Measurements from ENCODE around the gene METRN. TPM values are rescaled to one million over a fixed set of nuclear protein-coding genes. Genes with fewer than 3 reads are reported as not detected.
A peak's percentile ranks its signal among the peaks of the same experiment; 100 is the strongest.

The METRN gene
- total and polyA plus RNA-seq, 2 donors (not counting 1 experiment from before 2014, with no cell fraction given): 5.3 to 35.3 TPM

DNA sequence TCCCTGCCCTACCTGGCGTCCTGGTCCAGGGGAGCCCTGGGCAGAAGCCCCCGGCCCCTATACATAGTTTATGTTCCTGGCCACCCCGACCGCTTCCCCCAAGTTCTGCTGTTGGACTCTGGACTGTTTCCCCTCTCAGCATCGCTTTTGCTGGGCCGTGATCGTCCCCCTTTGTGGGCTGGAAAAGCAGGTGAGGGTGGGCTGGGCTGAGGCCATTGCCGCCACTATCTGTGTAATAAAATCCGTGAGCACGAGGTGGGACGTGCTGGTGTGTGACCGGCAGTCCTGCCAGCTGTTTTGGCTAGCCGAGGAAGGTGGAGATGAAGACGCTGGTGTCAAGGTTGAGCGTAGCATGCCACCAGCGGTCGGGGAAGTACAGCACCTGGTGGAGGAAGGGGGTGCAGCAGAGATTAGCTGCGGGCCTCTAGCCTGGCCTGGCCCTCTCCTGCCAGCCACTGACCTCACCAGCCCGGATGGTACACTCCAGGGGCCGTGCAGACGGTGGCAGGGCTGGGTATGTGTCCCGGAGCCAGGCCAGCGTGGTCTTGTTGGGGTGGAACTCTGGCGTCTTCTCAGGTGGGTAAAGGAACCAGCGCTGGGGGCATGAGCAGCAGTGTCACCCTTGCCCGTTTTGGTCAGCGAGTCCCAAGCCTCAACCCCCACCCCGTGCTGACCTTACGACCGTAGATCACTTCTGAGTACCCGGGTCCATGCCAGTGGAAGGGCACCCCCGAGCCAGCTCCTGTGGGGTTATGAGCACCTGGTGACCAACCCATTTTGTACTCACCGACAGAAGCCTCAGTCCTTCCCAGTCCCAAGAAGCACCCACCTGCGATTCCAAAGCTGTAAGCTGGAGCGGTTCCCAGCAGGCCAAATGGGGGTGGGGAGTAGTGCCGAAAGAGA lies 32.2 kb upstream of the METRN start:
- no peak for DNase-seq (ENCODE audit: low read depth in 2 of 2)
- Histone ChIP-seq H3K9me3 (ENCODE audit: control insufficient read depth, insufficient read depth, low read depth, low read length) (no peaks in the 10 kb centered on the region), H3K4me1 (ENCODE audit: control insufficient read depth, extremely low read depth, insufficient read depth, low read length) (peaks cover 18% of the 10 kb centered on the region), H2AFZ (ENCODE audit: low read length) (no peak overlapping the region), H3K27me3 (ENCODE audit: control insufficient read depth, insufficient read depth, low read length) (no peaks in the 10 kb centered on the region), H3K4me2 (ENCODE audit: extremely low read depth, insufficient read depth, low read length) (peak overlapping the region; percentile 62), H3K9ac (ENCODE audit: insufficient read depth, low read length) (no peak overlapping the region), H3K4me3 (replicated peaks in 1 of 4; ENCODE audit: control extremely low read depth in 1 of 4, insufficient read depth in 1 of 4, low read depth in 3 of 4, low read length in 4 of 4) (peak overlapping the region in 3 of 4 experiments; percentile 11 to 85 (median 58)), H4K20me1 (ENCODE audit: control insufficient read depth, extremely low read depth, insufficient read depth, low read length) (no peaks in the 10 kb centered on the region), H3K36me3 (ENCODE audit: control insufficient read depth, insufficient read depth, low read length) (peaks cover 37% of the 10 kb centered on the region), H3K27ac (ENCODE audit: insufficient read depth, low read length) (no peak overlapping the region), H3K79me2 (ENCODE audit: control insufficient read depth, insufficient read depth, low read length) (peaks cover 31% of the 10 kb centered on the region)
- TF ChIP-seq EZH2 (IDR thresholded peaks at IDR 0.05; ENCODE audit: low read length, missing control alignments) (no peak), CTCF (conservative IDR thresholded peaks at IDR 0.05 in 1 of 2, IDR thresholded peaks at IDR 0.05 in 1 of 2; ENCODE audit: low read depth in 1 of 2, low read length in 2 of 2) (no peak)

DNA sequence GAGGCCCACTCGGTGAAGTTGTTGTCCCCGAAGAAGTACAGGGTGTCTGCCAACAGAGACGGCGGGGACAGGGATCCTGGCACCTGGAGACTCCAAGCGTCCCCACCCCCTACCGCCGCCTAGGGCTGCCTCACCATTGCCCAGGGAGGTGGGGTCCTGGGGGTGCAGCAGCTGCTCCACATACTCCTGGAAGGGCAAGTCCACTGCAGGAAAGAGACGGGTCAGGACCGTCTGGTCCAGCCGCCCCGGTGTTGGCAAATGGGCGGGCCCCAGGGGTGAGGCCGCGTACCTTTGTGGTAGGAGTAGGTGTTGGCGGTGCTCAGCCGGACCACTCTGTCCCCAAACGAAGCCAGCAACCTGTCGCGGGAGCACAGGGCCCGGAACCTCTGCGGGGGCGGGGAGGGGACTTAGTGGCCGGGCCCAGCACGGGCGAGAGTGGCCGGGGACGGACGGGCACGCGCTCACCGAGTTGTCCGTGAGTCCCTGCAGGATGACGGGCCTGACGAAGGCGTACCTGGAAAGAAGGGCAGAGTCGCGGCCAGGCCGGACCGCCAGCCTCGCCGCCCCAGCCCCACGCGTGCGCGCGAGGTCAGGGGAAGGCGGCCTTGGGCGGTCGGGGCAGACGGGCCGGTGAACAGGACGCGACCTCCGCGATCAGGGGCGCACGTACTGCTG lies 31.4 kb upstream of the METRN start:
- Histone ChIP-seq H2AFZ (ENCODE audit: low read length) (no peak overlapping the region), H3K4me2 (ENCODE audit: extremely low read depth, insufficient read depth, low read length) (peak overlapping the region; percentile 62), H3K36me3 (ENCODE audit: control insufficient read depth, insufficient read depth, low read length) (peaks cover 38% of the 10 kb centered on the region), H3K27me3 (ENCODE audit: control insufficient read depth, insufficient read depth, low read length) (no peaks in the 10 kb centered on the region), H4K20me1 (ENCODE audit: control insufficient read depth, extremely low read depth, insufficient read depth, low read length) (no peaks in the 10 kb centered on the region), H3K4me3 (replicated peaks in 1 of 4; ENCODE audit: control extremely low read depth in 1 of 4, insufficient read depth in 1 of 4, low read depth in 3 of 4, low read length in 4 of 4) (peak overlapping the region; percentile 42 to 63 (median 52)), H3K9me3 (ENCODE audit: control insufficient read depth, insufficient read depth, low read depth, low read length) (no peaks in the 10 kb centered on the region), H3K9ac (ENCODE audit: insufficient read depth, low read length) (peak overlapping the region; percentile 40), H3K79me2 (ENCODE audit: control insufficient read depth, insufficient read depth, low read length) (peaks cover 31% of the 10 kb centered on the region), H3K27ac (ENCODE audit: insufficient read depth, low read length) (peak overlapping the region; percentile 53), H3K4me1 (ENCODE audit: control insufficient read depth, extremely low read depth, insufficient read depth, low read length) (peaks cover 18% of the 10 kb centered on the region)
- DNase-seq (ENCODE audit: low read depth in 2 of 2): no peak
- TF ChIP-seq CTCF (conservative IDR thresholded peaks at IDR 0.05 in 1 of 2, IDR thresholded peaks at IDR 0.05 in 1 of 2; ENCODE audit: low read depth in 1 of 2, low read length in 2 of 2) (no peak), EZH2 (IDR thresholded peaks at IDR 0.05; ENCODE audit: low read length, missing control alignments) (no peak)

DNA sequence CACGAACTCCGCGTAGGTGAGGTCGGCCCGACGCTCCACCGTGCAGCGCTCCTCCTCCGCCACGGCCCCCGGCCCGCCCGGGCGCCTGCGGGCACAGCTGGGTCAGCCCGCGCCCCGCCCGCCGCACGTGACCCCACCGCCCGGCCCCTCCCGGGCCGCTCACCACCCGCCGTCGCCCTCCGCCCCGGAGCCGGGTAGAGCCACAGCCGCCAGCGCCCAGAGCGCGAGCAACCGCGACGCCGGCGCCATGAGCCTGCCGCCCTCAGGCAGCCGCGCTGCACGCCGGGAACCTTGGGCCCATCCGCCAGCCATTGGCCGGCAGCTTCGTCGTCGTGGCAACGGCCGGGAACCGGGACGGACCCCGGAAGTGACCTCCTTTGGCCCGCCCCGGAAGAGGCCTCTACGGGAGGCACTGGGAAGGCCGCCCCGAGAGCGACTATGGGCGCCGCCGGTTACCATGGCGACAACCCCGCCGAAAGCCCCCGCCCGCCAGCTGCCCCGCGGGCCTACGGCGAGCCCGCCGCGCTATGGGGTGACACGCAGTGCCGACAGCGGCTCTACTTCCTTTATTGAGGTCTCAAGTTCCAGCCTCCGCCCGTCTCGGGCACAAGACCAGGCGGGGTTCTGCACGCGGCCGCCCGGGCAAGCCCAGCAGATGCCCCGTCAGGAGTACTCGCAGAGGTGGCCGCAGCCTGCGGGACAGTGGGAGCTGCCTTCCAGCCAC lies 30.7 kb upstream of the METRN start, which contains the start of gene JMJD8:
Gene JMJD8 (minus strand): TSS at position 264 of the 724 bp plus-strand sequence. CDS start 15 bp downstream, at position 249.
- TF ChIP-seq CTCF (conservative IDR thresholded peaks at IDR 0.05 in 1 of 2, IDR thresholded peaks at IDR 0.05 in 1 of 2; ENCODE audit: low read depth in 1 of 2, low read length in 2 of 2) (no peak), EZH2 (IDR thresholded peaks at IDR 0.05; ENCODE audit: low read length, missing control alignments) (no peak)

More for the DNA sequence above, 30.7 kb upstream of the METRN start, which contains the start of gene JMJD8:
- H3K27me3 ChIP-seq (ENCODE audit: control insufficient read depth, insufficient read depth, low read length): no peaks in the 10 kb centered on the region
- peaks cover 38% of the 10 kb centered on the region for H3K36me3 ChIP-seq (ENCODE audit: control insufficient read depth, insufficient read depth, low read length)
- H3K4me3 ChIP-seq (replicated peaks in 1 of 4; ENCODE audit: control extremely low read depth in 1 of 4, insufficient read depth in 1 of 4, low read depth in 3 of 4, low read length in 4 of 4): peak within 1 kb of the TSS; percentile 42 to 63 (median 52)
- H3K9ac ChIP-seq (ENCODE audit: insufficient read depth, low read length): peak within 1 kb of the TSS; percentile 40
- H4K20me1 ChIP-seq (ENCODE audit: control insufficient read depth, extremely low read depth, insufficient read depth, low read length): no peaks in the 10 kb centered on the region
- peaks cover 35% of the 10 kb centered on the region for H3K79me2 ChIP-seq (ENCODE audit: control insufficient read depth, insufficient read depth, low read length)
- H3K4me1 ChIP-seq (ENCODE audit: control insufficient read depth, extremely low read depth, insufficient read depth, low read length): peaks cover 18% of the 10 kb centered on the region
- DNase-seq (ENCODE audit: low read depth in 2 of 2): peak; percentile 94
- H3K4me2 ChIP-seq (ENCODE audit: extremely low read depth, insufficient read depth, low read length): peak within 1 kb of the TSS; percentile 62
- H2AFZ ChIP-seq (ENCODE audit: low read length): peak within 1 kb of the TSS; percentile 29
- peak within 1 kb of the TSS; percentile 69 for H3K27ac ChIP-seq (ENCODE audit: insufficient read depth, low read length)
- no peaks in the 10 kb centered on the region for H3K9me3 ChIP-seq (ENCODE audit: control insufficient read depth, insufficient read depth, low read depth, low read length)

Measured in fibroblast of lung (primary cell).